ENCODE data around the gene E4F1.

Gene E4F1

GRCh38 chr16:2179576-2179975 lies 43.8 kb upstream of the E4F1 start:
- peaks cover 14 to 20% of the 10 kb centered on the region in 2 donors for H3K36me3 ChIP-seq (ENCODE audit: control insufficient read depth in 2 of 2, insufficient read depth in 2 of 2, low read length in 2 of 2)

GRCh38 chr16:2180461-2180860 lies 42.9 kb upstream of the E4F1 start:
- H3K27me3 ChIP-seq (ENCODE audit: control insufficient read depth in 1 of 2, insufficient read depth in 2 of 2, low read length in 2 of 2) = peaks cover 0 to 7% of the 10 kb centered on the region in 2 donors
- H3K9me3 ChIP-seq (ENCODE audit: control insufficient read depth in 2 of 2, low read length in 2 of 2) = no peaks in the 10 kb centered on the region
- no peaks in the 10 kb centered on the region for H3K4me1 ChIP-seq (ENCODE audit: control insufficient read depth, insufficient read depth, low read length)
- H3K36me3 ChIP-seq (ENCODE audit: control insufficient read depth in 2 of 2, insufficient read depth in 2 of 2, low read length in 2 of 2) = peaks cover 6 to 12% of the 10 kb centered on the region in 2 donors
- no peak overlapping the region for H3K4me3 ChIP-seq (ENCODE audit: low read length in 2 of 2)
- no peak overlapping the region for H3K9ac ChIP-seq (ENCODE audit: low read length in 2 of 2)
- no peak overlapping the region for H3K27ac ChIP-seq (ENCODE audit: low read length)

More at GRCh38 chr16:2179576-2179975, 43.8 kb upstream of the E4F1 start:
- no peaks in the 10 kb centered on the region for H3K4me1 ChIP-seq (ENCODE audit: control insufficient read depth, insufficient read depth, low read length)
- H3K27me3 ChIP-seq (ENCODE audit: control insufficient read depth in 1 of 2, insufficient read depth in 2 of 2, low read length in 2 of 2) = peaks cover 0 to 7% of the 10 kb centered on the region in 2 donors
- H3K4me3 ChIP-seq (ENCODE audit: low read length in 2 of 2) = no peak overlapping the region
- no peaks in the 10 kb centered on the region for H3K9me3 ChIP-seq (ENCODE audit: control insufficient read depth in 2 of 2, low read length in 2 of 2)
- H3K27ac ChIP-seq (ENCODE audit: low read length) = no peak overlapping the region
- no peak overlapping the region for H3K9ac ChIP-seq (ENCODE audit: low read length in 2 of 2)

- H3K4me3 ChIP-seq (ENCODE audit: low read length in 2 of 2) = no peak overlapping the region
- H3K9ac ChIP-seq (ENCODE audit: low read length in 2 of 2) = no peak overlapping the region
- H3K9me3 ChIP-seq (ENCODE audit: control insufficient read depth in 2 of 2, low read length in 2 of 2) = no peaks in the 10 kb centered on the region
- H3K36me3 ChIP-seq (ENCODE audit: control insufficient read depth in 2 of 2, insufficient read depth in 2 of 2, low read length in 2 of 2) = peaks cover 0 to 5% of the 10 kb centered on the region in 2 donors
- peaks cover 0 to 7% of the 10 kb centered on the region in 2 donors for H3K27me3 ChIP-seq (ENCODE audit: control insufficient read depth in 1 of 2, insufficient read depth in 2 of 2, low read length in 2 of 2)
- H3K27ac ChIP-seq (ENCODE audit: low read length) = no peak overlapping the region
- H3K4me1 ChIP-seq (ENCODE audit: control insufficient read depth, insufficient read depth, low read length) = no peaks in the 10 kb centered on the region
Observed at GRCh38 chr16:2180962-2181923, 42.1 kb upstream of the E4F1 start.

- no peak overlapping the region for H3K9ac ChIP-seq (ENCODE audit: low read length in 2 of 2)
- H3K4me3 ChIP-seq (ENCODE audit: low read length in 2 of 2) = no peak overlapping the region
- no peak overlapping the region for H3K27ac ChIP-seq (ENCODE audit: low read length)
- no peaks in the 10 kb centered on the region for H3K4me1 ChIP-seq (ENCODE audit: control insufficient read depth, insufficient read depth, low read length)
- no peaks in the 10 kb centered on the region for H3K9me3 ChIP-seq (ENCODE audit: control insufficient read depth in 2 of 2, low read length in 2 of 2)
- peaks cover 0 to 3% of the 10 kb centered on the region in 2 donors for H3K36me3 ChIP-seq (ENCODE audit: control insufficient read depth in 2 of 2, insufficient read depth in 2 of 2, low read length in 2 of 2)
- peaks cover 0 to 7% of the 10 kb centered on the region in 2 donors for H3K27me3 ChIP-seq (ENCODE audit: control insufficient read depth in 1 of 2, insufficient read depth in 2 of 2, low read length in 2 of 2)
Observed at GRCh38 chr16:2181952-2182351, 41.4 kb upstream of the E4F1 start.

- Histone ChIP-seq H3K9ac (ENCODE audit: low read length in 2 of 2) (no peak overlapping the region), H3K4me3 (ENCODE audit: low read length in 2 of 2) (no peak overlapping the region), H3K27ac (ENCODE audit: low read length) (no peak overlapping the region), H3K36me3 (ENCODE audit: control insufficient read depth in 2 of 2, insufficient read depth in 2 of 2, low read length in 2 of 2) (no peaks in the 10 kb centered on the region), H3K9me3 (ENCODE audit: control insufficient read depth in 2 of 2, low read length in 2 of 2) (no peaks in the 10 kb centered on the region), H3K27me3 (ENCODE audit: control insufficient read depth in 1 of 2, insufficient read depth in 2 of 2, low read length in 2 of 2) (peaks cover 0 to 3% of the 10 kb centered on the region in 2 donors), H3K4me1 (ENCODE audit: control insufficient read depth, insufficient read depth, low read length) (no peaks in the 10 kb centered on the region)
Observed at GRCh38 chr16:2183671-2184070, 39.7 kb upstream of the E4F1 start.

GRCh38 chr16:2184346-2184745 lies 39.0 kb upstream of the E4F1 start:
- H3K9ac ChIP-seq (ENCODE audit: low read length in 2 of 2) = no peak overlapping the region
- H3K9me3 ChIP-seq (ENCODE audit: control insufficient read depth in 2 of 2, low read length in 2 of 2) = no peaks in the 10 kb centered on the region
- H3K27me3 ChIP-seq (ENCODE audit: control insufficient read depth in 1 of 2, insufficient read depth in 2 of 2, low read length in 2 of 2) = peaks cover 0 to under 1% of the 10 kb centered on the region in 2 donors
- no peaks in the 10 kb centered on the region for H3K4me1 ChIP-seq (ENCODE audit: control insufficient read depth, insufficient read depth, low read length)
- no peak overlapping the region for H3K27ac ChIP-seq (ENCODE audit: low read length)
- H3K4me3 ChIP-seq (ENCODE audit: low read length in 2 of 2) = no peak overlapping the region
- no peaks in the 10 kb centered on the region for H3K36me3 ChIP-seq (ENCODE audit: control insufficient read depth in 2 of 2, insufficient read depth in 2 of 2, low read length in 2 of 2)

GRCh38 chr16:2184962-2185361 lies 38.4 kb upstream of the E4F1 start:
- no peaks in the 10 kb centered on the region for H3K9me3 ChIP-seq (ENCODE audit: control insufficient read depth in 2 of 2, low read length in 2 of 2)
- H3K27ac ChIP-seq (ENCODE audit: low read length) = no peak overlapping the region
- H3K9ac ChIP-seq (ENCODE audit: low read length in 2 of 2) = no peak overlapping the region
- H3K36me3 ChIP-seq (ENCODE audit: control insufficient read depth in 2 of 2, insufficient read depth in 2 of 2, low read length in 2 of 2) = no peaks in the 10 kb centered on the region
- no peaks in the 10 kb centered on the region for H3K4me1 ChIP-seq (ENCODE audit: control insufficient read depth, insufficient read depth, low read length)
- no peaks in the 10 kb centered on the region for H3K27me3 ChIP-seq (ENCODE audit: control insufficient read depth in 1 of 2, insufficient read depth in 2 of 2, low read length in 2 of 2)
- no peak overlapping the region for H3K4me3 ChIP-seq (ENCODE audit: low read length in 2 of 2)

- H3K27me3 ChIP-seq (ENCODE audit: control insufficient read depth in 1 of 2, insufficient read depth in 2 of 2, low read length in 2 of 2) = no peaks in the 10 kb centered on the region
- H3K9ac ChIP-seq (ENCODE audit: low read length in 2 of 2) = no peak overlapping the region
- H3K27ac ChIP-seq (ENCODE audit: low read length) = no peak overlapping the region
- no peaks in the 10 kb centered on the region for H3K36me3 ChIP-seq (ENCODE audit: control insufficient read depth in 2 of 2, insufficient read depth in 2 of 2, low read length in 2 of 2)
- no peaks in the 10 kb centered on the region for H3K4me1 ChIP-seq (ENCODE audit: control insufficient read depth, insufficient read depth, low read length)
- no peak overlapping the region for H3K4me3 ChIP-seq (ENCODE audit: low read length in 2 of 2)
- H3K9me3 ChIP-seq (ENCODE audit: control insufficient read depth in 2 of 2, low read length in 2 of 2) = no peaks in the 10 kb centered on the region
Observed at GRCh38 chr16:2186064-2186463, 37.3 kb upstream of the E4F1 start.

- Histone ChIP-seq H3K4me1 (ENCODE audit: control insufficient read depth, insufficient read depth, low read length) (no peaks in the 10 kb centered on the region), H3K9me3 (ENCODE audit: control insufficient read depth in 2 of 2, low read length in 2 of 2) (no peaks in the 10 kb centered on the region), H3K27me3 (ENCODE audit: control insufficient read depth in 1 of 2, insufficient read depth in 2 of 2, low read length in 2 of 2) (no peaks in the 10 kb centered on the region), H3K36me3 (ENCODE audit: control insufficient read depth in 2 of 2, insufficient read depth in 2 of 2, low read length in 2 of 2) (no peaks in the 10 kb centered on the region), H3K4me3 (ENCODE audit: low read length in 2 of 2) (no peak overlapping the region), H3K27ac (ENCODE audit: low read length) (no peak overlapping the region), H3K9ac (ENCODE audit: low read length in 2 of 2) (no peak overlapping the region)
Observed at GRCh38 chr16:2186505-2186904, 36.9 kb upstream of the E4F1 start.

GRCh38 chr16:2187212-2187611 lies 36.2 kb upstream of the E4F1 start:
- Histone ChIP-seq H3K27ac (ENCODE audit: low read length) (no peak overlapping the region), H3K36me3 (ENCODE audit: control insufficient read depth in 2 of 2, insufficient read depth in 2 of 2, low read length in 2 of 2) (no peaks in the 10 kb centered on the region), H3K4me3 (ENCODE audit: low read length in 2 of 2) (no peak overlapping the region), H3K9ac (ENCODE audit: low read length in 2 of 2) (no peak overlapping the region), H3K27me3 (ENCODE audit: control insufficient read depth in 1 of 2, insufficient read depth in 2 of 2, low read length in 2 of 2) (no peaks in the 10 kb centered on the region), H3K4me1 (ENCODE audit: control insufficient read depth, insufficient read depth, low read length) (no peaks in the 10 kb centered on the region), H3K9me3 (ENCODE audit: control insufficient read depth in 2 of 2, low read length in 2 of 2) (no peaks in the 10 kb centered on the region)

GRCh38 chr16:2188395-2188794 lies 35.0 kb upstream of the E4F1 start:
- Histone ChIP-seq H3K27ac (ENCODE audit: low read length) (no peak overlapping the region), H3K9me3 (ENCODE audit: control insufficient read depth in 2 of 2, low read length in 2 of 2) (no peaks in the 10 kb centered on the region), H3K4me3 (ENCODE audit: low read length in 2 of 2) (no peak overlapping the region), H3K27me3 (ENCODE audit: control insufficient read depth in 1 of 2, insufficient read depth in 2 of 2, low read length in 2 of 2) (peaks cover under 1 to 2% of the 10 kb centered on the region in 2 donors), H3K36me3 (ENCODE audit: control insufficient read depth in 2 of 2, insufficient read depth in 2 of 2, low read length in 2 of 2) (no peaks in the 10 kb centered on the region), H3K4me1 (ENCODE audit: control insufficient read depth, insufficient read depth, low read length) (no peaks in the 10 kb centered on the region), H3K9ac (ENCODE audit: low read length in 2 of 2) (no peak overlapping the region)

Measured in stomach smooth muscle (tissue), 2 donors.